GM23338 (cell line): ENCODE measurements around the gene MYO19. TPM values are rescaled to one million over a fixed set of nuclear protein-coding genes. Genes with fewer than 3 reads are reported as not detected.

Source experiments
- ATAC-seq: fragments of 200-7000 bp; cut with Tn5 transposase; 3 replicates; pipeline ENCODE4 v1.9.1; 2020
- DNase-seq: peaks from one replicate; pipeline ENCODE4 v3.0.0-alpha.2; 2015; ENCODE audit warnings: low spot score
- H2AFZ ChIP-seq: fragments of 200-600 bp; sonication (generic); 2 replicates; pipeline ENCODE4 v1.8.0; 2016; ENCODE audit warnings: antibody characterized with exemption, mild to moderate bottlenecking, moderate library complexity
- H3F3A ChIP-seq: fragments of 200-600 bp; sonication (generic); replicated peaks from 2 replicates; pipeline ENCODE4 v1.8.0; 2017; ENCODE audit warnings: antibody characterized with exemption, mixed run types, low read depth
- H3K27ac ChIP-seq: fragments of 200-600 bp; sonication (generic); 2 replicates; pipeline ENCODE4 v1.6.1; 2016; ENCODE audit warnings: low read depth
- H3K27me3 ChIP-seq: fragments of 200-600 bp; sonication (generic); 2 replicates; pipeline ENCODE4 v1.8.0; 2016; ENCODE audit warnings: mild to moderate bottlenecking, mixed run types, moderate library complexity; ENCODE audit not compliant: insufficient read depth
- H3K36me3 ChIP-seq: fragments of 200-600 bp; sonication (generic); 2 replicates; pipeline ENCODE4 v1.8.0; 2016; ENCODE audit warnings: mild to moderate bottlenecking; ENCODE audit not compliant: insufficient read depth
- H3K4me1 ChIP-seq: fragments of 200-600 bp; sonication (generic); 2 replicates; pipeline ENCODE4 v1.8.0; 2016; ENCODE audit warnings: mild to moderate bottlenecking, moderate library complexity; ENCODE audit not compliant: insufficient read depth
- H3K4me2 ChIP-seq: fragments of 200-600 bp; sonication (generic); 2 replicates; pipeline ENCODE4 v1.7.1; 2017; ENCODE audit warnings: mixed run types
- H3K4me3 ChIP-seq: fragments of 200-600 bp; sonication (generic); 2 replicates; pipeline ENCODE4 v1.6.1; 2016; ENCODE audit warnings: mixed run types
- H3K79me2 ChIP-seq: fragments of 200-600 bp; sonication (generic); replicated peaks from 2 replicates; pipeline ENCODE4 v1.8.0; 2017; ENCODE audit warnings: mild to moderate bottlenecking; ENCODE audit not compliant: insufficient read depth
- H3K9me2 ChIP-seq: fragments of 200-600 bp; sonication (generic); 2 replicates; pipeline ENCODE4 v1.8.0; 2017; ENCODE audit not compliant: insufficient read depth
- H4K20me1 ChIP-seq: fragments of 200-600 bp; sonication (generic); replicated peaks from 2 replicates; pipeline ENCODE4 v1.8.0; 2017; ENCODE audit warnings: mild to moderate bottlenecking; ENCODE audit not compliant: insufficient read depth
- H3K27ac Mint-ChIP-seq: 2 replicates; pipeline ENCODE4 v1.8.0; 2020; ENCODE audit warnings: inconsistent platforms, mild to moderate bottlenecking, moderate library complexity, mixed read lengths
- H3K27me3 Mint-ChIP-seq: 3 replicates; pipeline ENCODE4 v1.8.0; 2022; ENCODE audit warnings: low read depth, mild to moderate bottlenecking, moderate library complexity, mixed read lengths, inconsistent platforms; ENCODE audit not compliant: insufficient read depth, poor library complexity
- H3K36me3 Mint-ChIP-seq: 3 replicates; pipeline ENCODE4 v1.8.0; 2021; ENCODE audit warnings: low read depth, mild to moderate bottlenecking, inconsistent platforms, moderate library complexity, mixed read lengths
- H3K4me1 Mint-ChIP-seq: 3 replicates; pipeline ENCODE4 v1.8.0; 2020; ENCODE audit warnings: mild to moderate bottlenecking, inconsistent platforms, mixed read lengths
- H3K4me3 Mint-ChIP-seq: 3 replicates; pipeline ENCODE4 v1.8.0; 2021; ENCODE audit warnings: moderate library complexity, mild to moderate bottlenecking, inconsistent platforms, mixed read lengths
- H3K9me3 Mint-ChIP-seq: 3 replicates; pipeline ENCODE4 v1.8.0; 2020; ENCODE audit warnings: moderate library complexity, mild to moderate bottlenecking, inconsistent platforms, mixed read lengths
- POLR2AphosphoS5 ChIP-seq: IDR thresholded peaks from 2 replicates; pipeline ENCODE4 v1.6.1; 2016; ENCODE audit warnings: antibody characterized with exemption, low read depth
- STAT1 ChIP-seq: IDR thresholded peaks from one replicate; pipeline ENCODE4 v1.6.1; 2016; ENCODE audit warnings: antibody characterized with exemption; ENCODE audit not compliant: unreplicated experiment
- ZNF331 ChIP-seq: fragments of 250-450 bp; sonication (Bioruptor Pico); IDR thresholded peaks from 2 replicates; pipeline ENCODE4 v1.5.0; 2020; ENCODE audit warnings: low read depth, mild to moderate bottlenecking, moderate library complexity
- ZNF462 ChIP-seq: fragments of 250-450 bp; sonication (Bioruptor Pico); IDR thresholded peaks from 2 replicates; pipeline ENCODE4 v1.5.0; 2020; ENCODE audit warnings: mild to moderate bottlenecking, moderate library complexity
- polyA plus RNA-seq: library from polyadenylated mRNA; unstranded; fragments of >200 nt; fragmentation: Nextera tagmentation; extraction: Ambion mirVana; gene quantifications from 2 replicates; pipeline ENCODE4 v1.2.1, GENCODE V29; 2016
- total RNA-seq: library from RNA; depleted of rRNA; stranded (reverse); fragments of >200 nt; shearing (Covaris generic); gene quantifications from 2 replicates; pipeline ENCODE4 v1.2.3, GENCODE V29; 2014
- TF ChIP-seq, protein P1 (sequence below): IDR thresholded peaks from 2 replicates; pipeline ENCODE4 v1.6.1; 2016; ENCODE audit warnings: antibody characterized with exemption

The MYO19 gene
- total and polyA plus RNA-seq, 2 experiments from 2014 or later = 37.9 to 150 TPM

DNA sequence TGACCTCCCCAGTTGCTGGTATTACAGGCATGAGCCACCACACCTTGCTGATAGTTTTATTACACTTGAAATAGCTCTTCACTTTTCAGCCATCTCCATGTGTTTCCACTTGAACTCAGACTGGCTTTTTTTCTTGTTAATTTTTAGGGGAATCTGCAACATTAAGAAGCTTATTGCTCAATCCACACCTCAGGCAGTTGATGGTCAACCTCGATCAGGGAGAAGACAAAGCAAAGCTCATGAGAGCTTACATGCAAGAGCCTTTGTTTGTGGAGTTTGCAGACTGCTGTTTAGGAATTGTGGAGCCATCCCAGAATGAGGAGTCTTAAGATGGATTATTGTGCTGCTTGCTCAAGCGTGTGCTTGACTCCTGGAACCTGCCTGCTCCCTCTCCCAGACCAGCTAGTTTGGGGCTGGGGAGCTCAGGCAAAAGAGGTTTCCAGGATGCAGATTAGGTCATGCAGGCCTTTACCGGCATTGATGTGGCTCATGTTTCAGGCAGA is 39.5 kb downstream of the MYO19 start:
- Histone ChIP-seq H2AFZ (no peak overlapping the region), H3K36me3 (peaks cover 18% of the 10 kb centered on the region), H3F3A (peaks cover 12% of the 10 kb centered on the region), H3K27me3 (no peaks in the 10 kb centered on the region), H3K79me2 (peaks cover 22% of the 10 kb centered on the region), H3K9me2 (no peaks in the 10 kb centered on the region), H3K27ac (peak overlapping the region; percentile 59; the same call in 1 of the 2 replicates), H3K4me3 (no peak overlapping the region), H4K20me1 (peaks cover 20% of the 10 kb centered on the region; the same call in 1 of the 2 replicates), H3K4me1 (no peaks in the 10 kb centered on the region), H3K4me2 (no peak overlapping the region)
- H3K36me3 Mint-ChIP-seq = peaks cover 74% of the 10 kb centered on the region
- H3K4me1 Mint-ChIP-seq = no peaks in the 10 kb centered on the region
- TF ChIP-seq ZNF331 (CRISPR knock-in tag) (no peak), ZNF462 (no peak), STAT1 (no peak), POLR2AphosphoS5 (no peak)
- TF ChIP-seq, protein P1, sequence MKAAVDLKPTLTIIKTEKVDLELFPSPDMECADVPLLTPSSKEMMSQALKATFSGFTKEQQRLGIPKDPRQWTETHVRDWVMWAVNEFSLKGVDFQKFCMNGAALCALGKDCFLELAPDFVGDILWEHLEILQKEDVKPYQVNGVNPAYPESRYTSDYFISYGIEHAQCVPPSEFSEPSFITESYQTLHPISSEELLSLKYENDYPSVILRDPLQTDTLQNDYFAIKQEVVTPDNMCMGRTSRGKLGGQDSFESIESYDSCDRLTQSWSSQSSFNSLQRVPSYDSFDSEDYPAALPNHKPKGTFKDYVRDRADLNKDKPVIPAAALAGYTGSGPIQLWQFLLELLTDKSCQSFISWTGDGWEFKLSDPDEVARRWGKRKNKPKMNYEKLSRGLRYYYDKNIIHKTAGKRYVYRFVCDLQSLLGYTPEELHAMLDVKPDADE = no peak
- no peak overlapping the region; the same call in 2 of the 3 replicates for H3K4me3 Mint-ChIP-seq
- ATAC-seq (no peak), DNase-seq (no peak)
- H3K9me3 Mint-ChIP-seq = no peaks in the 10 kb centered on the region
- no peak overlapping the region for H3K27ac Mint-ChIP-seq
- H3K27me3 Mint-ChIP-seq = peaks cover 2% of the 10 kb centered on the region
